Left kidney (tissue), 2 donors: ENCODE results near the gene PPP1CB. TPM values are rescaled to one million over a fixed set of nuclear protein-coding genes. Genes with fewer than 3 reads are reported as not detected.
"Not testable (repeated sequence)": the region's sequence is repeated elsewhere in the genome, so short reads cannot be mapped to it uniquely, and the experiment has no call there.

Experiments used
- DNase-seq: peaks from one replicate; pipeline ENCODE4 v3.0.0-alpha.2; 2013
- polyA plus RNA-seq: library from polyadenylated mRNA; unstranded; fragments of 120-200 nt; gene quantifications from one replicate; pipeline ENCODE4 v1.2.1, GENCODE V29; 2013; ENCODE audit not compliant: insufficient read length

PPP1CB gene
- polyA plus RNA-seq, 1 donor: 190 TPM

DNA sequence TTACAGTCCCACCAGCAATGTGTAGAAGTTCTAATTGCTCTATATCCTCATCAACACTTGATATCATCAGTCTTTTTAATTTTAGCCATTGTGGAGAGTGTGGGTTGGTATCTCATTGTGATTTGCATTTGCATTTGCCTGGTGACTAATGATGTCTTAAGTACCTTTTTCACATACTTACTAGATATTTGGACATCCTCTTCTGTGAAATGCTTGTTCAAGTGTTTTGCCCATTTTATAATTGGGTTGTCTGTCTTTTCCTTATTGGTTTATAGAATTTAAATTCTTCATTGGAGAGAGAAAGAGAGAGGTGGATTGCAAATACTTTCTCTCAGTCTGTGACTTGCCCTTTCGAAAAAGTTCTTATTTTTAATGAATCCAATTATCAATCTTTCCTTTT, 14.0 kb upstream of the PPP1CB start:
- no peak for DNase-seq

DNA sequence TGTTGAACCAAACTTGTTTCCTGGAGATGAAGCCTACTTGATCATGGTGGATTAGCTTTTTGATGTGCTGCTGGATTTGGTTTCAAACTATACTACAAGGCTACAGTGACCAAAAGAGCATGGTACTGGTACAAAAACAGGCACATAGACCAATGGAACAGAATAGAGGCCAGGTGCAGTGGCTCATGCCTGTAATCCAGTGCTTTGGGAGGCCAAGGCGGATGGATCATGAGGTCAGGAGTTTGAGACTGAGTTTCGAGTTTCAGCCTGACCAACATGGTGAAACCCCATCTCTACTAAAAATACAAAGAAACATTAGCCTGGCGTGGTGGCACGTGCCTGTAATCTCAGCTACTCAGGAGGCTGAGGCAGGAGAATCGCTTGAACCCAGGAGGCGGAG, 9.0 kb upstream of the PPP1CB start:
- DNase-seq: not testable (repeated sequence)

DNA sequence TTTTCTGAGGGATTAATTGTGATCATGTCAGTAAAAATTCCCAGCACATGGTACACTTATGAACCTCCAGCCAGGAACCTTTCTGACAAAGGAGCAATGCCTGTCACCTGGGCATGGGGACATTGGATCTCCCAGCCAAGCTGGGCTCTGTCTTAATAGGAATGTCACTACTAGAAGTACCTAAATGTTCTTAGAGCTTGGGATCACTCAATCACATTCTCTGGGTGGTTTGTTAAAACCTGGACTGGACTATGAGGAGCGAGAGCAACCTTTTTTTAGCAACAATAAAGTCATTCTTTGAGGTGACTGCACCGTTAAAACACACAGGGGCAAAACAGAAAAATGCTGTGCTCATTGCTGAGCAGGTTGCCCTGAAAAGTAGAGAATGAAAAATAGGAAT, 6.4 kb upstream of the PPP1CB start:
- DNase-seq: no peak

DNA sequence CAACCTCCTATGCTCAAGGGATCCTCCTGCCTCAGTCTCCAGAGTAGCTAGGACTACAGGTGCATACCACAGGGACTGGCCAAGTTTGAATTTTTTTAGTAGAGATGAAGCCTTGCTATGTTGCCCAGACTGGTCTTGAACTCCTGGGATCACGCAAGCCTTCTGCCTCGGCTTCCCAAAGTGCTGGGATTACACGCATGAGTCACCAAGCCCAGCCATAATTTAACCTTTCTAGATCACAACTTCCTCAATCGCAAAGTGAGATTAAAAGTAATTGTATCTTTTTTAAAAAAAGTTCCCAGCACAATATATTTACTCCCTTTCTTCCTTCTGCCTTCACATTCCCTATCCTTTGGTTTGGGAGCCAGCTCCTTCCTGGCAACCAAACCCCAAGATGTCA, 5.8 kb upstream of the PPP1CB start:
- no peak for DNase-seq

DNA sequence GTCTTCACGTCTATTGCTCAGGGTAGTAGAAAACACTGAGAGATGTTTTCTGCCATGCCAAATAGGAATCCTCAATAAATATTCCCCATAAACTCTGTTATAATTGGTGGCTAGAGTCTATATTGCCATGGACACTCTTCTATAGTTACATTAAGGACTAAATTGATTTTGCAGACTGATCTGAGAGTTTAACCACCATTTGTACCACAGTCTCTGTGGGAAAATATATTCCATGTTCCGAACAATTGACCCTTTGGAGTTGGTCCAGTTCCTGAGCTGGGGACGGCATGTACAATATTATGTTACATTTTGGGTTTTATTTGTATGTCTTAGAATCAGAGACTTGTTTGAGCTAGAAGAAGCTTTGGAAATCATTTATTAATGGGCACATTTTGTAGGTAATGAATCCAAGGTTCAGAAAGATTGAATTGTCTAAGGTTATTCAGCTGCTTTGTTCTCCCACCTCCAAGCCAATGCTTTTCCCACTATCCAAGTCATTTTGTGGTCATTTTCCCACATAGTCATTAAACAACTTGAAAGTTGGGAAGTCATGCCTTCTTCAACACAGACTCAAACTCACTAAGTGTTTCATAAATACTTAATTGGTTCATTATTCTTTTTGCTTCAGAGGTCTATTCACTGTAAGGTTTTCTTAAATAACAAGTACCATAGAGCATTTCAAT, 5.1 kb upstream of the PPP1CB start:
- no peak for DNase-seq

DNA sequence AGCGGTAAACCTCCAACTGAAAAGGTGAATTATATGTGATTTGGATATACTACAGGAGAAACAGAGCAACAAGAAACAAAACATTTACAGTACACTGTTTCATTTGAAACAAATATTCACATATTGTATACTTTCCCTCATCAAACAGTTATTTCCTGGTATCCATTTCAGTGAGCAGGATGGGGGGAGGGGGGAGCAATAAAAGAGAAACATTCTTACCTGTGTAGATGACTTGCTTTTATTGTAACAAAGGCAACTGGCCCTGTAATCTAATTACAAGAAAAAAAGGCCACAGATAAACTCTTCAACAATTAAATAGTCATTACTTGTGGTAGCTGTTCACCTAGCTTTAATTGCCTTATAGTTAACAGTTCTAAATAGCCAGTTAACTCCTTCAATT, 3.9 kb upstream of the PPP1CB start:
- DNase-seq: no peak

DNA sequence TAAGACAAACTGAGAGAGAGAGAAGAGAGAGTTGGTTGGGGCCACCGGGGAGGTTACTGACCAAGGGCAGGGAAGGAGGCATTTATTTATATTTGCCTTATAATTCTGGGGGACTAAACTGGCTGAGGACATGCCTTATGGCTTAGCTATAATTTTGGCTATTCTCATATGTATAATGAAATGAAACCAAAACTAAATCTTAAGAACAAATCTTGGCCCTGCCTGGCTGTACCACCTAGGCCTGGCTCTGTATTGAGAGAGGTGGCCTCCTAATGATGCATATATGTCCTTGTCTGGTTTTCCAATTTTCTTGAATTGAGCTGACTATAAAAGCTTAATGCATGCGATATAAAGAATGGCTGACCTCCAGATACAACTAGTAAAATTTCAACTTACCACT, 3.5 kb upstream of the PPP1CB start:
- no peak for DNase-seq

DNA sequence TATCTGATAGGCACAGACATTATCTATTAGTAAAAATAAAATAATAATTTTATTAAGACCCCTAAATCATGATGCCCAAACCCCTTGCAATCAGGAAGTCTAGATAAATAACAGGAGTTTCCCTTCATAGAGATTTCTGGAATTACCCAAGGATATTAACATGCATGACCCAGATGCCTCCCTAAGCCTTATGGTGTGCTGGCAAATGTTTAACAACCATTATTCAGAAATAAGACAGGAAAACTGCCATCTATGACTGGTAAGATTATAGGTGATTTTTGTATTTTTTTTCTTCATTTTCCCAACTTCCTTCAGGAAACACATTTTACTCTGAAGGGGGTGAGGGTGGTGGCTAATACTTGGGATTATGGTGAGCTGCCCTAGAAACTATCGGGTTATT, 2.7 kb upstream of the PPP1CB start:
- no peak for DNase-seq

DNA sequence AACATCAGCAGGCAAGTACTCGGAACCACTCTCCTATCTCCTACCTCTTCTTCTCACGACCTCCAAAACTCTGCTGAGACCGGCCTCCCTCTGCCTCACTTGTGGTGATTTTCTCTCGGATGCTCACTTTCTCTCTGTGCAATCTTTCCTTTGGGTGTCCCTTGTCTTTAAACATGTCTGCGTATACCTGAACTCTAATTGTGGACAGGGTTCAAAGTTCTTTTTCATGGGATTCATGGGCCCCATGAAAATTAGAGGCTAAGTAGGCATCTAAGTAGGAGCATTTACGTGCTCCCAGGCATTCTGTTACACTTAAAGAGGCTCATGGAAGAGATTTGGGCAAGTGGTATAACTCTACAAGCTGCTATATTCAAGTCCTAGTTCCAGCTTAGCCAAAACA, 2.1 kb upstream of the PPP1CB start:
- DNase-seq: no peak

DNA sequence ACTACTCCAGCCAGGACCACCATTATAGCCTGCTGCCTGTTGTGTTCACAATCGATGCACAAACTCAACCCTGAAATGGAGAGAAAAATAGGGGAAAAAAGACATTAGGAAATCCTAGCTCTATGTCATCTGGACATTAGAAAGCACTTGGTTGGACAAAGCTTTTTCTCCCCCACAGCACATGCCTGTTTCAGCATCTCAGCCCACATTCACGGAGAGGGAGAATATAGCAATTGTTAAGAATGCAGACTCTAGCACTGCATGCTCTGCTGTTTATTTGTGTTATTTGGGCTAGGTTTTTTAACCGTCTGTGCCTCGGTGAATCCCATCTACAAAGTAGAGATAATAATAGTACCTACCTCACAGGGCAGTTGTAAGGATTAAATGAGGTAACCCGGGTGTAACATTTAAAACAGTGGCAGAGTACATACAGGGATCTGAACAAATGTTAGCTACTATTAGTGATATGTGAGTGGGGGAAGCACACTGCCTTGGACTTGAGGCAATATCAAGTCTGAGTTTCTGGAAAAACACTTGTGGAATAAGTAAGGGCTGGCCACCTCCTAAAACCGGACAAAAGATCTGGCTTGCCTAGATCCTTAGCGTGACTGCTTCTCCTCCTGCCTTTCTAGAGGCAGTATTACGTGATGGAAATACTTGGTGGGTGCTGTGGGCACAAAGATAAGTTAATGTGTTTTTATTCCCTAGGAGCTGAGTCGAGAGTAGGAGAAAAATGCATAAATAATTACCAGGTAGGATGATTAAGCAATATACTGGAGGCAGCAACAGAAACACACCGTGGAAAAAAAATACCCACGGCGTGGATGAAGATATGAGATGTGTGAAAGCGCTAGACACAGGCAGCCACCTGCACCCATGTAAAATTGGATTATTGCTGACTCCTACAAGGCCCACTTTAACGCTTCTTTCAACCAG, 1.0 kb upstream of the PPP1CB start:
- DNase-seq: peak; percentile 33

DNA sequence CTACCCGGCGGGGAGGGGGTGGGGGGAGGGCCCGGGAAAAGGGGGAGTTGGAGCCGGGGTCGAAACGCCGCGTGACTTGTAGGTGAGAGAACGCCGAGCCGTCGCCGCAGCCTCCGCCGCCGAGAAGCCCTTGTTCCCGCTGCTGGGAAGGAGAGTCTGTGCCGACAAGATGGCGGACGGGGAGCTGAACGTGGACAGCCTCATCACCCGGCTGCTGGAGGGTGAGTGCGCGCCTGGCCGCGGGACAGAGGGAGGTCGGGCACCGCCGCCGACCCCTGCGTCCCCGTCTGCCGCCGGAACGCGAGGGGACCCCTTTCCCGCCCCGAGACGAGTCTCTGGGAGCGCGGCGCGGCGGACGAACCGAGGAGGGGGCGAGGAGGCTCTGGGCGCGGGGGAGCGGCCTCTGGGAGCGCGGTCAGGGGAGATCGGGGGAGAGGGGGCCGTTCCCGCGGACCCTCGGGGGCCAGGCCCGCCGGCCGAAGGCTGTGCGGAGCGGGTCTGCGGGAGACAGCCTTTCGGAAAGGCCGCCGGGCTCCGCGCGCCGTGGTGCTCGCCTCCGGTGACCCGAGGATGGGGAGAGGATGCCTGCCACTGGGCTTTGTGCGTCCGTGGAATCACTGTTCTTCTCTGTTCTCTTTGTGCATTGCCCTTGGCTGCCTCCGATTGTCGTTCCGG, 463 bp downstream of the PPP1CB start:
- no peak for DNase-seq

DNA sequence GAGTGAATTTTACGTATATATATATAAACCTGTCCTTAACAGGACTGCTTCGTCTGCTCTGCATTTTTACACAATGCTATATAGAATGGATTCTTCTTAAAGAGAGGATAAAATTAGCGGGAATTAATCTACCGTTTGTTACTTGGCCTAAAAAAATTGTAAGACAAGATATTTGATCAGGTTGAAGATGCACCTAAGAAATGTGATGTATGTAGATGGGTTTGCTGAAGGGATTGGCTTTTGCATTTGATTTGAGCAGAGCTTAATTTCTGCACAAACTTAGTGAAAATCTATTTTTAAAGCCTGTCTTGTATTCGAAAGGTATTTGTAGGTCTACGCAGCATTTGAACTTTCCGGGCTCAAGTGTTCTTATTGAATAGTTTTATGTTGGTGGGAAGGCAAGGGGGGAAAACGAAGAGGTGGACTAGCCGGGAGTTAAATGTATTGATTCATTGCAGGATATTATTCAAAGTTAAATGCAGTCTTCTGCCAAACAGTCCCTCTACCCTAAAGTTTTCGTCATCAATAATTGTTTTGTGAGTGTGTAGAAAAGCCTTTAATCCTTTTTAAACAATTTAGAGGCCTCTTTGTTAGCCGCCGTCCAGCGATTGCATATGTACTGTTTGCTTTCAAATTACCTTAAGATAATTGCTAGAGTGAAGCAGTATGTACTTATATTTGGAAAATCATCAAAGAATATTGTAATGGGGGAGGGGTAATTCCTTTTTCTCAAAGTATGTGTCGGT, 1.2 kb downstream of the PPP1CB start:
- peak; percentile 33 for DNase-seq

DNA sequence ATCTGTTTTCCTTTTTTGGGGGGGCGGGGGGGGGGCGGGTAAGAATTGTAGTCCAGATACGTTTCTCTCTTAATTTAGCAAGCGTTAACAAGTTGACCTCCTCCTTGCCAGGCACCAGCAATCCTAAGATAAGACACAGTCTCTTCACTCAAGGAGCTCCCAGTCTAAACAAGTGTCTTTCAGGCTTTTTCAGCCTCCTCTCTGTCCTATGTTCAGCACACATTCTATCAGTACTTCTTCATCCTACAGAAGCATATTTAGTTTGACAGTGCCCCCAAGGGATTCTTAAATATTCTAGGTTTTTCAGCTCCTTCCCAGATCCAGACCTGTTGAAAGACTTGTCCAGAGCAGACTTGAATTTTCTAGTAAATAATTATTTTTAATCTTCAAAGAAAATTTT, 2.7 kb downstream of the PPP1CB start:
- DNase-seq: no peak

DNA sequence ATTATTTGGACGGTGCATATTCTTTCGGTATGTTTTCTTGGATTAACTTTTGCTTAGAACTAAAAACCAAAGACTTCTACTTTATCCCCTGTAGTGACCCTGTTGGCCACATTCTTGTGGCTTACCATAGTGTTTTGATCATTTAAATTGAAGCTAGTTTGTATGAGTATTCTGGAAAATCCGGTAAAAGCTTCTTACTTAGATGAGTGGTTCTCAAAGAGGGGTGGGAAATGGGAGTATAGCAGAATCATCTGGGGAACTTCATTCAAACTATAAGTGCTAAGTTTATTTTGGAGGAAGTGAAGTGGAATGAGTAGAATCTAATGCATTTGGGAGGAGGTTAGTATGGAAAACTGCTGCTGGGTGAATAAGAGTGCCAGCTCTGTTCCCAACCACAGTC, 3.8 kb downstream of the PPP1CB start:
- DNase-seq: no peak

DNA sequence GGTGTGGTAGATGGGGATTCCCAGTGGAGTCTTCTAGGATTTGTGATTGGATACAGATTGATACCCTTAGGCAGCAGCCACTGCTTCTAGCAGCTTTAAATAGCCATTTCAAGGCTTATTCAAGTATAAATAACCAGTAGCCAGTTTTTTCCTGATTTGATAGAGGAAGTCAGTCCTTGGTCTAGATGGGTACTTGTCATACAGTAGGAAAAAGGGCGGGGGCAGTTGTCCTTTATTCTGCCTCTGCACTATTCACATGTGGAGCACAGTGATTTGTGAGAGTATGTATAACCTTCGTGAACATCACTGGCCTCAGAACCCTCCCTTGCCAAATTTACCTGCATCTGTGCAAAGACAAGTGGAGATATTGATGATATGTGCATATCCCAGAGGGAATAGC, 6.8 kb downstream of the PPP1CB start:
- no peak for DNase-seq

DNA sequence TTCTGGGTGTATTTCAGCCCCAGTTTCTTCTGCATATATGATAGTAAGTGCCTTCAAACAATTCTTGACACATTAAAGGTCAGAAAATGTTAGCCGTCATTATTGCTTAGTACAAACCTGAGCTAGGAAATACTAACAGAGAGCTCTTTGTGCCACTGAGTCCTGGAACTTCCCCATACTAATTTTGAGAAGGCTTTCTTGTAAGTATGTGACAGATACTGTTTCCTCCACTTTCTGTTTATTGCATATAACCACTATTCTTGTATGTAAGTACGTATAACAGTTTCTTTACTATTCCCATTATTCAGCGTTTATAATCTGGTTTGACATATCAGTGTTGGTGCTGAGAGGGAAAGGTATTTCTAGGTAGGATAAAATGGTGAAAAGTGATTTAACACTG, 9.8 kb downstream of the PPP1CB start:
- no peak for DNase-seq

DNA sequence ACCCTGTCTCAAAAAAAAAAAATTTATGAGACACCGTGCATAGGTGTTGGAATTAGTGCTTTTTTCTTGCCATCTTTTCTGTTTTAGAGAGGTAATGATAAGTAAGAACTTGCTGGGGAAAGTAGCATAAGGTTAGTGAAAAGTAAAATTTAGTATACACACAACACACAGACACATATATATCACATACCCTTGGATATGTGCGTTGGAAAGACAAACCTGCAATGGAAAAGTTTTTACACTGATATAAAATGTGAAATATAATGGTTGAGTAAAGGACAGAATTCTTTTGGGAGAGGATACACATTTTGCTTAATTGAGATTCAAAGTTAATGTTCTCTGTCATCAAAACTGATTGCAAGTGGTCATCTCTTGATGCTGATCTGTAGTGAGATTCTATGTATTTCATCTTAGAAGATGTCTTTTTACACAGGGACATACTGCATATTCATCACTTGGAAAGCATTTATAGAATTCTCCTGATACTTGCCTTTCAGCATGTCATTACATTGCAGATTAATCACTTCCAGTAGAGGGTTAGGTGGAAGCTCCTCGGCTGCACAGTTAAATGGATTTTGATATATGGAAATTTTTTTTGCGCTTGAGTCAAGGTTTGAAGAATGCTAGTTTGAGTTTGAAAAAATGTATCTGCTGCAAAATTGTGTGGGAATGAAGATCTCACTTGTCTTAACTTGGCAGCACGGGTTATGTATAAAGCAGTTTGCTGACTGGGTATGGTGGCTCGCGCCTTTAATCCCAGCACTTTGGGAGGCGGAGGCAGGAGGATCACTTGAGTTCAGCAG, 13.5 kb downstream of the PPP1CB start:
- DNase-seq: no peak

DNA sequence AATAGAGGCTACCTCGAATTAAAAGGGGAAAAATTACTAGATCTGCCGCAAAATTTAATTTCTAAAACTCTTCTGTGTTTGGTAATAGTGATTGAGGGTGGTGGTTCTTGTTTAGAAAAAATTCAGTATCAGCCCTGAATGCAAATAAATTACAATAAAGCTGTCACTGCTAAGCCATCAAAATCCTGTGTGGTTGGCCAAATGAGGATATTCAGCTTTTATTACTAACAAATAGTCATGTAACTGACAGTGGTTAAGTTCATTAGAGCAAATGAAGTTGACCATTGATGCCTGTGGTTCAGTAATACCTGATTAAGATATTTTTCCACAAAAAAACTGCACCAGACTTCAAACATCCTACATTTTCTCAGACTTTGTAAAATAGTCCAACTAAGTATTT, 14.4 kb downstream of the PPP1CB start:
- DNase-seq: no peak

DNA sequence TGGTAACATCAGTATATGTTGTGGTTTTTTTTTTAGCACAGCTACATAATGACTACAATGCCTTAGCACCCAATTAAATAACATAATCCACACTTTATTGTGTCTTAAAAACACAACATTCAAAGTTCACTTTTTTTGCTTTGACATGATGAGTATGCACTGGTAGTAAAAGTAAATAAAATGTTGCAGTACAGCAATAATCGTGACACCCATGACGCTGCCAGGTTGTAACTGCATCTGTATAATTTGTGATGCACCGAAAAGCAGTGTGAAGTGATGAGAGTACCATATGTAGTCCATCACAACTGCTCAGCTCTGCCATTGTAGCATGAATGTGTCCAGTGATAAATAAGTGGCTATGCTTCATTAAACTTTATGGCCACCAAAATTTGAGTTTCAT, 15.7 kb downstream of the PPP1CB start:
- DNase-seq: no peak

DNA sequence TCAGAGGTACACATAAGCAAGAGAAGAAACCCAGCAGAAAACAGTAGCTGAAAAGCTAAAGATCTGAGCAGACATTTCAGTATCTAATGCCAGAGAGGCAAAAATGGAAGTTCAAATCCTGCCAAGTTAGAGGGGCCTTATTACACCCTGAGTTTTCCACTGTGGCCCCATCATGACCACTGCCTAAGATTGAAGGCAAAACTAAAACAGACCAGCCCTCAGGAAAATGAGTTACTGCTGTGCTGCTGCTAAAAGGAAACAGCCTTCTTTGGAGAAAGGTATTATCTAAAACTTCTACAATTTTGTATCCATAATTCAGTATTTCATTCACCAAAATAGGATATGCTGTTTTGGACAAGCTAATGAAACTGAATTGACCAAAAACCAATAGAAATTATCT, 16.8 kb downstream of the PPP1CB start:
- no peak for DNase-seq

DNA sequence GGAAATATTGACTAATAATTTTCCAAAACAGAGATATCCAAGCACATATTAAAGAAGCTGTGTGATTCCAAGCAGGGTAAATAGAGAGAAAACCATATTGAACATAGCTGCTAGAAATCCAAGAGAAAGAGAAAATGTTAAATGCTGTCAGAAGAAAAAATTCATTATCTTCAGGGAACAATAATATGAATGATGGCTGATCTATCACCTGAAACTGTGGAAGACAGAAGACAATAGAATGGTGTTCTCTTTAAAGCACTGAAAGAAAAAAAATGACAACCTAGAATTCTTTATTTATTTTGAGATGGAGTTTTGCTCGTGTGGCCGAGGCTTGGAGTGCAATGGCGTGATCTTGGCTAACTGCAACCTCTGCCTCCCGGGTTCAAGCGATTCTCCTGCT, 17.3 kb downstream of the PPP1CB start:
- DNase-seq: no peak

DNA sequence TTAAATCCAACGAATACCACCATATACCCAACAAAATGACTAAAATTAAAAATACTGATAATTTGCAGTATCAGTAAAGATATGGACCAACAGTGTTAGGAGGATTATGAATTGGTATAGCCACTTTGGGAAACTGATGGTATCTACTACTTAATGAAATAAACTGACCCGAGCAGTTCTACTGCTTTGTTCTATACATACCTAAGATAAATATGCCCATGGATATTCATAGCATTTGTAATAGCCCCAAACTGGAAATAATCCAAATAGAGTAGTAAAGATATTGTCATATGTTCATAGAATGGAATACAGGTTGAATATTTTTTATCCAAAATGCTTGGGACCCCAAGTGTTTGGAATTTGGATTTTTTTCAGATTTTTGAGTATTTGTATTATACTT, 20.7 kb downstream of the PPP1CB start:
- DNase-seq: no peak
